WTC11 (cell line): ENCODE results near the gene SREK1IP1. TPM values are rescaled to one million over a fixed set of nuclear protein-coding genes. Genes with fewer than 3 reads are reported as not detected.

Source experiments
- ATAC-seq: fragments of 200-7000 bp; cut with Tn5 transposase; 2 replicates; pipeline ENCODE4 v1.10.0; 2021; ENCODE audit warnings: mild to moderate bottlenecking, moderate library complexity
- CTCF ChIA-PET: fragments of 300-600 bp; sonication (Branson Sonifier 250); formaldehyde crosslinking; loops from one replicate; lab custom pipeline; 2021; ENCODE audit warnings: antibody characterized with exemption; lab: Charles Lee
- POLR2A ChIA-PET: fragments of 350-600 bp; sonication (Branson Sonifier 250); formaldehyde crosslinking; loops from one replicate; lab custom pipeline; 2021; ENCODE audit warnings: antibody characterized with exemption; lab: Charles Lee
- DNase-seq: peaks from one replicate; pipeline ENCODE4 v3.0.0; 2021; ENCODE audit warnings: low spot score
- H3K27ac Mint-ChIP-seq: 2 replicates; pipeline ENCODE4 v1.8.0; 2021; ENCODE audit warnings: mixed read lengths
- H3K27me3 Mint-ChIP-seq: 2 replicates; pipeline ENCODE4 v1.8.0; 2021; ENCODE audit warnings: low read depth, mild to moderate bottlenecking, moderate library complexity, mixed read lengths
- H3K36me3 Mint-ChIP-seq: 2 replicates; pipeline ENCODE4 v1.8.0; 2021; ENCODE audit warnings: mixed read lengths
- H3K4me1 Mint-ChIP-seq: 2 replicates; pipeline ENCODE4 v1.8.0; 2022; ENCODE audit warnings: mixed read lengths
- H3K4me3 Mint-ChIP-seq: 2 replicates; pipeline ENCODE4 v1.8.0; 2021; ENCODE audit warnings: mild to moderate bottlenecking, moderate library complexity, mixed read lengths
- H3K9me3 Mint-ChIP-seq: 2 replicates; pipeline ENCODE4 v1.8.0; 2021; ENCODE audit warnings: mixed read lengths
- ELF4 ChIP-seq: sonication (generic); formaldehyde crosslinking; IDR thresholded peaks from 2 replicates; pipeline ENCODE4 v1.8.1; 2022; ENCODE audit warnings: low read depth, mild to moderate bottlenecking, moderate library complexity, missing genetic modification reagents
- ESRRA ChIP-seq: sonication (generic); formaldehyde crosslinking; IDR thresholded peaks from 2 replicates; pipeline ENCODE4 v1.8.1; 2022; ENCODE audit warnings: mild to moderate bottlenecking, missing genetic modification reagents, borderline replicate concordance
- ETV6 ChIP-seq: sonication (generic); formaldehyde crosslinking; IDR thresholded peaks from 2 replicates; pipeline ENCODE4 v1.8.1; 2022; ENCODE audit warnings: mild to moderate bottlenecking, missing genetic modification reagents
- FOXJ3 ChIP-seq: sonication (generic); formaldehyde crosslinking; IDR thresholded peaks from 2 replicates; pipeline ENCODE4 v1.9.0; 2021; ENCODE audit warnings: missing genetic modification reagents, mild to moderate bottlenecking, borderline replicate concordance
- FOXP4 ChIP-seq: sonication (generic); formaldehyde crosslinking; IDR thresholded peaks from 2 replicates; pipeline ENCODE4 v1.8.0; 2022; ENCODE audit warnings: mild to moderate bottlenecking, missing genetic modification reagents
- HMGA2 ChIP-seq: fragments of 250-450 bp; sonication (Bioruptor Pico); IDR thresholded peaks from 2 replicates; pipeline ENCODE4 v1.4.0; 2021; ENCODE audit warnings: mild to moderate bottlenecking, moderate library complexity
- MXD4 ChIP-seq: fragments of 250-450 bp; sonication (Bioruptor Pico); IDR thresholded peaks from 2 replicates; pipeline ENCODE4 v1.8.0; 2021; ENCODE audit warnings: mild to moderate bottlenecking, moderate library complexity, borderline replicate concordance
- NFE2L1 ChIP-seq: sonication (generic); formaldehyde crosslinking; IDR thresholded peaks from 2 replicates; pipeline ENCODE4 v1.8.1; 2023; ENCODE audit warnings: missing genetic modification reagents
- SOX15 ChIP-seq: fragments of 250-450 bp; sonication (Bioruptor Pico); IDR thresholded peaks from 2 replicates; pipeline ENCODE4 v1.9.0; 2021; ENCODE audit warnings: mild to moderate bottlenecking
- STAT6 ChIP-seq: sonication (generic); formaldehyde crosslinking; conservative IDR thresholded peaks from 2 replicates; pipeline ENCODE4 v1.8.1; 2023; ENCODE audit warnings: mild to moderate bottlenecking, low read depth, missing genetic modification reagents, moderate library complexity
- TEAD4 ChIP-seq: sonication (generic); formaldehyde crosslinking; IDR thresholded peaks from 2 replicates; pipeline ENCODE4 v1.8.0; 2022; ENCODE audit warnings: mild to moderate bottlenecking, missing genetic modification reagents
- USF2 ChIP-seq: sonication (generic); formaldehyde crosslinking; IDR thresholded peaks from 2 replicates; pipeline ENCODE4 v1.8.1; 2023; ENCODE audit warnings: mild to moderate bottlenecking, missing genetic modification reagents, moderate library complexity
- ZNF138 ChIP-seq: sonication (generic); formaldehyde crosslinking; conservative IDR thresholded peaks from 2 replicates; pipeline ENCODE4 v1.8.1; 2022; ENCODE audit warnings: mild to moderate bottlenecking, moderate library complexity, missing genetic modification reagents
- ZNF219 ChIP-seq: sonication (generic); formaldehyde crosslinking; IDR thresholded peaks from 2 replicates; pipeline ENCODE4 v1.8.0; 2023; ENCODE audit warnings: missing genetic modification reagents, mild to moderate bottlenecking, borderline replicate concordance
- ZNF671 ChIP-seq: fragments of 250-450 bp; sonication (Bioruptor Pico); IDR thresholded peaks from 2 replicates; pipeline ENCODE4 v1.8.0; 2021; ENCODE audit warnings: mild to moderate bottlenecking
- total RNA-seq: library from RNA; stranded (reverse); gene quantifications from 3 replicates; pipeline ENCODE4 v1.2.3, GENCODE V29; 2021
- TF ChIP-seq, protein P1 (sequence below): fragments of 200-600 bp; IDR thresholded peaks from 2 replicates; pipeline ENCODE4 v1.8.0; 2022; ENCODE audit warnings: antibody characterized with exemption
- TF ChIP-seq, protein P2 (sequence below): sonication (generic); formaldehyde crosslinking; IDR thresholded peaks from 2 replicates; pipeline ENCODE4 v1.8.0; 2022; ENCODE audit warnings: missing genetic modification reagents
- TF ChIP-seq, protein P3 (sequence below): fragments of 250-450 bp; sonication (Bioruptor Pico); conservative IDR thresholded peaks from 2 replicates; pipeline ENCODE4 v1.9.0; 2021; ENCODE audit warnings: mild to moderate bottlenecking
- TF ChIP-seq, protein P4 (sequence below): sonication (generic); formaldehyde crosslinking; IDR thresholded peaks from 2 replicates; pipeline ENCODE4 v1.8.1; 2022; ENCODE audit warnings: low read depth, missing genetic modification reagents, borderline replicate concordance

Gene SREK1IP1
- total RNA-seq, 1 experiment from 2014 or later, result 26.2 TPM

DNA sequence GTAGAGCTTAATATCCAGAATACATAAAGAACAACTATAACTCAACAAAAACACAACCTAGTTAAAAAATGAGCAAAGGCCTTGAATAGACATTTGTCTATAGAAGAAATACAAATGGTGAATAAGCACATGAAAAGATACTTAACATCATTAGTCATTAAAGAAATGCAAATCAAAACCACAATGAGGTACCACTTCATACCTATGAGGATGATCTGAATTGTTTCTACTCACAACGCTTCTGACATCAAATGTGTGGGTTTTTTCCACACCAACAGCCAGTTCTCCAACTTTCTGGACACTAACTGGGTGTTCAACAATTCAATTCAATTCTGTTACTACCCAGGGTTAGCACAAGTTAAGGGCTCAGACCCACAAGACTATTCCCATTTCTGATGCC is 22.0 kb downstream of the SREK1IP1 start (continued):
- TF ChIP-seq STAT6 (CRISPR knock-in tag), result no peak
- no peak for TF ChIP-seq ZNF219
- no peak for TF ChIP-seq FOXP4 (CRISPR knock-in tag)
- TF ChIP-seq ESRRA (CRISPR knock-in tag), result no peak
- TF ChIP-seq, protein P1, sequence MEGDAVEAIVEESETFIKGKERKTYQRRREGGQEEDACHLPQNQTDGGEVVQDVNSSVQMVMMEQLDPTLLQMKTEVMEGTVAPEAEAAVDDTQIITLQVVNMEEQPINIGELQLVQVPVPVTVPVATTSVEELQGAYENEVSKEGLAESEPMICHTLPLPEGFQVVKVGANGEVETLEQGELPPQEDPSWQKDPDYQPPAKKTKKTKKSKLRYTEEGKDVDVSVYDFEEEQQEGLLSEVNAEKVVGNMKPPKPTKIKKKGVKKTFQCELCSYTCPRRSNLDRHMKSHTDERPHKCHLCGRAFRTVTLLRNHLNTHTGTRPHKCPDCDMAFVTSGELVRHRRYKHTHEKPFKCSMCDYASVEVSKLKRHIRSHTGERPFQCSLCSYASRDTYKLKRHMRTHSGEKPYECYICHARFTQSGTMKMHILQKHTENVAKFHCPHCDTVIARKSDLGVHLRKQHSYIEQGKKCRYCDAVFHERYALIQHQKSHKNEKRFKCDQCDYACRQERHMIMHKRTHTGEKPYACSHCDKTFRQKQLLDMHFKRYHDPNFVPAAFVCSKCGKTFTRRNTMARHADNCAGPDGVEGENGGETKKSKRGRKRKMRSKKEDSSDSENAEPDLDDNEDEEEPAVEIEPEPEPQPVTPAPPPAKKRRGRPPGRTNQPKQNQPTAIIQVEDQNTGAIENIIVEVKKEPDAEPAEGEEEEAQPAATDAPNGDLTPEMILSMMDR, result no peak
- no peak for TF ChIP-seq HMGA2 (CRISPR knock-in tag)
- TF ChIP-seq TEAD4, result no peak
- no peak for TF ChIP-seq MXD4 (CRISPR knock-in tag)
- TF ChIP-seq, protein P2, sequence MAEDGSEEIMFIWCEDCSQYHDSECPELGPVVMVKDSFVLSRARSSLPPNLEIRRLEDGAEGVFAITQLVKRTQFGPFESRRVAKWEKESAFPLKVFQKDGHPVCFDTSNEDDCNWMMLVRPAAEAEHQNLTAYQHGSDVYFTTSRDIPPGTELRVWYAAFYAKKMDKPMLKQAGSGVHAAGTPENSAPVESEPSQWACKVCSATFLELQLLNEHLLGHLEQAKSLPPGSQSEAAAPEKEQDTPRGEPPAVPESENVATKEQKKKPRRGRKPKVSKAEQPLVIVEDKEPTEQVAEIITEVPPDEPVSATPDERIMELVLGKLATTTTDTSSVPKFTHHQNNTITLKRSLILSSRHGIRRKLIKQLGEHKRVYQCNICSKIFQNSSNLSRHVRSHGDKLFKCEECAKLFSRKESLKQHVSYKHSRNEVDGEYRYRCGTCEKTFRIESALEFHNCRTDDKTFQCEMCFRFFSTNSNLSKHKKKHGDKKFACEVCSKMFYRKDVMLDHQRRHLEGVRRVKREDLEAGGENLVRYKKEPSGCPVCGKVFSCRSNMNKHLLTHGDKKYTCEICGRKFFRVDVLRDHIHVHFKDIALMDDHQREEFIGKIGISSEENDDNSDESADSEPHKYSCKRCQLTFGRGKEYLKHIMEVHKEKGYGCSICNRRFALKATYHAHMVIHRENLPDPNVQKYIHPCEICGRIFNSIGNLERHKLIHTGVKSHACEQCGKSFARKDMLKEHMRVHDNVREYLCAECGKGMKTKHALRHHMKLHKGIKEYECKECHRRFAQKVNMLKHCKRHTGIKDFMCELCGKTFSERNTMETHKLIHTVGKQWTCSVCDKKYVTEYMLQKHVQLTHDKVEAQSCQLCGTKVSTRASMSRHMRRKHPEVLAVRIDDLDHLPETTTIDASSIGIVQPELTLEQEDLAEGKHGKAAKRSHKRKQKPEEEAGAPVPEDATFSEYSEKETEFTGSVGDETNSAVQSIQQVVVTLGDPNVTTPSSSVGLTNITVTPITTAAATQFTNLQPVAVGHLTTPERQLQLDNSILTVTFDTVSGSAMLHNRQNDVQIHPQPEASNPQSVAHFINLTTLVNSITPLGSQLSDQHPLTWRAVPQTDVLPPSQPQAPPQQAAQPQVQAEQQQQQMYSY (CRISPR knock-in tag), result no peak
- no peak for TF ChIP-seq USF2
- no peak for TF ChIP-seq SOX15 (CRISPR knock-in tag)
- TF ChIP-seq ETV6, result no peak
- TF ChIP-seq FOXJ3 (CRISPR knock-in tag), result no peak
- TF ChIP-seq ZNF671 (CRISPR knock-in tag), result no peak

DNA sequence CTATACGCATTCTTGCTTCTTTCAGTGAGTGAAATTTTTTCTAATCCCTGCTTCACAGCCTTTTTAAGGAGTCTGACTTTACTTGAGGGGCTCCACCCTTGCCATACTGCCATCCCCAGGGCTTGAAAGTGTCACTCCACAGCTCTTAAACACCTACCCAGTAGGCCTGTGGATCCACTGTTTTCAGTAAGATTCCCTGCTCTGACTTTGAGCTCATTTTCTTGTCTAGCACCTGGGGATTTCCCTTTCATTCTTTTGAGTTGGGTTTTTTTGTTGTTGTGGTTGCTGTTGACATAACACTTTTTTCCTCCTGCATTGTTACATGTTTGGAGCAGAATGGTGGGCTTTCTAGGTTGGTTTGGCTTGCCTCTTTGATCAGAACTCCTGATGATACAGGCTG is 23.6 kb downstream of the SREK1IP1 start:
- DNase-seq, result no peak
- ChIA-PET POLR2A (no interaction called here), CTCF (interaction anchor here (1.3 kb wide), 1 partner anchor 63 kb away, joined by 3 read pairs; no protein-coding TSS in a partner anchor)
- Mint-ChIP-seq H3K9me3 (peaks cover 3% of the 10 kb centered on the region; the same call in 1 of the 2 replicates), H3K27me3 (no peaks in the 10 kb centered on the region), H3K36me3 (peaks cover 10% of the 10 kb centered on the region), H3K27ac (peak overlapping the region; percentile 61), H3K4me3 (no peak overlapping the region), H3K4me1 (peaks cover 22% of the 10 kb centered on the region)
- peak; percentile 66 for ATAC-seq
- TF ChIP-seq, protein P3, sequence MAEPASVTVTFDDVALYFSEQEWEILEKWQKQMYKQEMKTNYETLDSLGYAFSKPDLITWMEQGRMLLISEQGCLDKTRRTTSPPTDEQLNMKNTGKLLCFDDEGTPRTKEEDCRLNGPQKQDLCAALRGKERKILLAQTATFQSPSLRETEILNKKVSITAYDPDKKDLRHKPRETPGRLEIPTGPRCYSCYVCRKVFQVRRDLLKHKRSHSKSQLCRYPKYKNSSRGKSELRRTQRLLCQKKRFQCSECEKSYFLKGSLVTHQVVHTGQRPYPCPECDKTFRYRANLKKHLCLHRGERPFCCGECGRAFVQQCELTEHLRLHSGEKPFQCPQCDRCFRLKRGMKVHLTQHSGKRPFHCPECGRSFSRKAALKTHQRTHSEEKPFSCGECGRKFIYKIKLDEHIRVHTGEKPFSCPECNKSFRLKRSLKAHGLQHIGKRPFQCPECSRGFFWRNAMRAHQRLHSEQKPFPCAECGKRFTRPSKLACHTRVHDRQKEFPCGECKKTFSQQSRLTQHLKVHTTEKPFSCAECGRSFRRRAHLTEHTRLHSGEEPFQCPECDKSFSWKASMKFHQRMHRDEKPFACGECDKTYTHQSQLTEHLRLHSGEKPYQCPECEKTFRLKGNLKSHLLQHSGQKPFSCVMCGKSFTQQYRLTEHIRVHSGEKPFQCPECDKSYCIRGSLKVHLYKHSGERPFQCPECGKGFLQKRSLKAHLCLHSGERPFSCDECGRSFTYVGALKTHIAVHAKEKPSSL (CRISPR knock-in tag), result no peak
- TF ChIP-seq, protein P4, sequence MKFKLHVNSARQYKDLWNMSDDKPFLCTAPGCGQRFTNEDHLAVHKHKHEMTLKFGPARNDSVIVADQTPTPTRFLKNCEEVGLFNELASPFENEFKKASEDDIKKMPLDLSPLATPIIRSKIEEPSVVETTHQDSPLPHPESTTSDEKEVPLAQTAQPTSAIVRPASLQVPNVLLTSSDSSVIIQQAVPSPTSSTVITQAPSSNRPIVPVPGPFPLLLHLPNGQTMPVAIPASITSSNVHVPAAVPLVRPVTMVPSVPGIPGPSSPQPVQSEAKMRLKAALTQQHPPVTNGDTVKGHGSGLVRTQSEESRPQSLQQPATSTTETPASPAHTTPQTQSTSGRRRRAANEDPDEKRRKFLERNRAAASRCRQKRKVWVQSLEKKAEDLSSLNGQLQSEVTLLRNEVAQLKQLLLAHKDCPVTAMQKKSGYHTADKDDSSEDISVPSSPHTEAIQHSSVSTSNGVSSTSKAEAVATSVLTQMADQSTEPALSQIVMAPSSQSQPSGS (CRISPR knock-in tag), result no peak
- TF ChIP-seq ELF4, result no peak
- no peak for TF ChIP-seq ZNF138 (CRISPR knock-in tag)
- no peak for TF ChIP-seq NFE2L1 (CRISPR knock-in tag)
- TF ChIP-seq ZNF219, result no peak
